Ovary (tissue), 3 donors: ENCODE data around the gene PURA.

Experiments used
- EP300 ChIP-seq: sonication (generic); formaldehyde crosslinking; IDR thresholded peaks from one replicate; pipeline ENCODE4 v1.6.1; 2017; ENCODE audit warnings: antibody characterized with exemption
- TF ChIP-seq, protein P1 (sequence below), 3 donors: fragments of 450-650 bp in 2 of 3; fragments of 200-600 bp in 1 of 3; IDR thresholded peaks; one replicate each; pipeline versions ENCODE4 v1.5.1 to v1.8.0; 2016 to 2022; ENCODE audit warnings: antibody characterized with exemption in 3 of 3, mild to moderate bottlenecking in 1 of 3
- donor health status: DM: no; HTN: no; CAD: no.

DNA sequence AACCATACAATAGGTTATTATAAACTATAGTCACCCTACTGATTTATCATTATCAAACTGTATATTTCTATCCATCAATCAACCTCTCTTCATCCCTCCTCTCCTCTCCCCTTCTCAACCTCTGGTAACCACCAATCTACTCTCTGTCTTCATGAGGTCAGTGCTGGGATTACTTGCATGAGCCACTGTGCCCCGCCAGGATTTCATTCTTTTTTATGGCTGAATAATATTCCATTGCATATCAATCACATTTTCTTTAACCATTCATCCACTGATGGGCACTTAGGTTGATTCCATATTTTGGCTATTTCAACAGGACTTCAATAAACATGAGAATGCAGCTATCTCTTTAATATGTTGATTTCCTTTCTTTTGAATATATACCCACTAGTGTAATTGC is 10.8 kb upstream of the PURA start:
- TF ChIP-seq, protein P1, sequence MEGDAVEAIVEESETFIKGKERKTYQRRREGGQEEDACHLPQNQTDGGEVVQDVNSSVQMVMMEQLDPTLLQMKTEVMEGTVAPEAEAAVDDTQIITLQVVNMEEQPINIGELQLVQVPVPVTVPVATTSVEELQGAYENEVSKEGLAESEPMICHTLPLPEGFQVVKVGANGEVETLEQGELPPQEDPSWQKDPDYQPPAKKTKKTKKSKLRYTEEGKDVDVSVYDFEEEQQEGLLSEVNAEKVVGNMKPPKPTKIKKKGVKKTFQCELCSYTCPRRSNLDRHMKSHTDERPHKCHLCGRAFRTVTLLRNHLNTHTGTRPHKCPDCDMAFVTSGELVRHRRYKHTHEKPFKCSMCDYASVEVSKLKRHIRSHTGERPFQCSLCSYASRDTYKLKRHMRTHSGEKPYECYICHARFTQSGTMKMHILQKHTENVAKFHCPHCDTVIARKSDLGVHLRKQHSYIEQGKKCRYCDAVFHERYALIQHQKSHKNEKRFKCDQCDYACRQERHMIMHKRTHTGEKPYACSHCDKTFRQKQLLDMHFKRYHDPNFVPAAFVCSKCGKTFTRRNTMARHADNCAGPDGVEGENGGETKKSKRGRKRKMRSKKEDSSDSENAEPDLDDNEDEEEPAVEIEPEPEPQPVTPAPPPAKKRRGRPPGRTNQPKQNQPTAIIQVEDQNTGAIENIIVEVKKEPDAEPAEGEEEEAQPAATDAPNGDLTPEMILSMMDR (IDR thresholded peaks at IDR 0.05) = no peak
- TF ChIP-seq EP300 = no peak
